Neuronal stem cell (in vitro differentiated cells): ENCODE results near the gene PPP4R2.

Experiments used
- DNase-seq: peaks from one replicate; pipeline ENCODE4 v3.0.0-alpha.2; 2013; ENCODE audit warnings: low spot score
- H2AFZ ChIP-seq: one replicate; pipeline ENCODE4 v1.6.1; 2013; ENCODE audit warnings: mild to moderate bottlenecking, low read length, inconsistent platforms
- H2AK5ac ChIP-seq: 2 replicates; pipeline ENCODE4 v1.6.1; 2013; ENCODE audit warnings: low read depth, mild to moderate bottlenecking, inconsistent platforms, low read length, moderate library complexity, mixed read lengths
- H2BK120ac ChIP-seq: 2 replicates; pipeline ENCODE4 v1.6.1; 2013; ENCODE audit warnings: low read depth, mild to moderate bottlenecking, inconsistent platforms, low read length, moderate library complexity, mixed read lengths
- H2BK12ac ChIP-seq: one replicate; pipeline ENCODE4 v1.6.1; 2013; ENCODE audit warnings: low read length, inconsistent platforms
- H2BK15ac ChIP-seq: 2 replicates; pipeline ENCODE4 v1.6.1; 2013; ENCODE audit warnings: mild to moderate bottlenecking, low read length, inconsistent platforms, mixed read lengths
- H2BK5ac ChIP-seq: one replicate; pipeline ENCODE4 v1.6.1; 2013; ENCODE audit warnings: inconsistent platforms, mild to moderate bottlenecking, low read length, moderate library complexity
- H3K14ac ChIP-seq: one replicate; pipeline ENCODE4 v1.6.1; 2013; ENCODE audit warnings: low read length, inconsistent platforms
- H3K18ac ChIP-seq: 2 replicates; pipeline ENCODE4 v1.6.1; 2013; ENCODE audit warnings: low read length, inconsistent platforms
- H3K23ac ChIP-seq: 2 replicates; pipeline ENCODE4 v1.6.1; 2013; ENCODE audit warnings: low read depth, mild to moderate bottlenecking, mixed read lengths, low read length, inconsistent platforms; ENCODE audit not compliant: poor library complexity
- H3K27ac ChIP-seq: replicated peaks from 3 replicates; pipeline ENCODE4 v1.5.1; 2013; ENCODE audit warnings: low read length, inconsistent platforms
- H3K27me3 ChIP-seq, 3 experiments: 2 replicates each; pipeline ENCODE4 v1.6.1; 2013; ENCODE audit warnings: low read length in 3 of 3, mild to moderate bottlenecking in 2 of 3, inconsistent platforms in 1 of 3, low read depth in 1 of 3, mixed read lengths in 1 of 3, moderate library complexity in 1 of 3; ENCODE audit not compliant: control insufficient read depth in 3 of 3, insufficient read depth in 3 of 3
- H3K36me3 ChIP-seq, 2 donors: replicated peaks in 1 of 2; 2 replicates each; pipeline ENCODE4 v1.6.1; 2013; ENCODE audit warnings: low read length in 2 of 2; ENCODE audit not compliant: control insufficient read depth in 2 of 2, insufficient read depth in 2 of 2
- H3K4ac ChIP-seq: 2 replicates; pipeline ENCODE4 v1.6.1; 2013; ENCODE audit warnings: inconsistent platforms, mild to moderate bottlenecking, low read length, moderate library complexity
- H3K4me1 ChIP-seq, 2 donors: 1 replicate in 1 of 2; 2 replicates in 1 of 2; pipeline ENCODE4 v1.6.1; 2013; ENCODE audit warnings: low read length in 2 of 2, low read depth in 1 of 2; ENCODE audit not compliant: control insufficient read depth in 2 of 2, insufficient read depth in 1 of 2
- H3K4me2 ChIP-seq: one replicate; pipeline ENCODE4 v1.6.1; 2013; ENCODE audit warnings: mild to moderate bottlenecking, low read length, inconsistent platforms; ENCODE audit not compliant: insufficient read depth, poor library complexity, severe bottlenecking
- H3K4me3 ChIP-seq, 2 donors: 2 replicates each; pipeline ENCODE4 v1.5.1; 2013; ENCODE audit warnings: low read length in 2 of 2, mild to moderate bottlenecking in 2 of 2, inconsistent platforms in 1 of 2, moderate library complexity in 1 of 2
- H3K79me1 ChIP-seq: one replicate; pipeline ENCODE4 v1.6.1; 2013; ENCODE audit warnings: low read depth, mild to moderate bottlenecking, inconsistent platforms, low read length, moderate library complexity
- H3K9ac ChIP-seq: one replicate; pipeline ENCODE4 v1.6.1; 2013; ENCODE audit warnings: mild to moderate bottlenecking, low read depth, low read length, inconsistent platforms; ENCODE audit not compliant: poor library complexity
- H3K9me3 ChIP-seq, 2 donors: replicated peaks in 1 of 2; 2 replicates each; pipeline versions ENCODE3 to v1.6.1; 2013; ENCODE audit warnings: low read length in 2 of 2, mild to moderate bottlenecking in 2 of 2, inconsistent platforms in 1 of 2, low read depth in 1 of 2, mixed read lengths in 1 of 2, moderate library complexity in 1 of 2; ENCODE audit not compliant: control insufficient read depth in 2 of 2, insufficient read depth in 1 of 2
- H4K8ac ChIP-seq: one replicate; pipeline ENCODE4 v1.6.1; 2013; ENCODE audit warnings: low read depth, mild to moderate bottlenecking, inconsistent platforms, low read length, moderate library complexity
- H4K91ac ChIP-seq: one replicate; pipeline ENCODE4 v1.6.1; 2013; ENCODE audit warnings: low read length, low read depth, mild to moderate bottlenecking, inconsistent platforms; ENCODE audit not compliant: poor library complexity
- WGBS, 2 donors: extraction: QIAGEN DNeasy Blood & Tissue Kit; methylation state at CpG; one replicate each; pipeline ENCODE4 v1.1.7; 2013; ENCODE audit warnings: missing lambda C conversion rate in 2 of 2, mixed read lengths in 1 of 2; ENCODE audit not compliant: insufficient read length in 2 of 2, insufficient replicate concordance in 1 of 2; ENCODE audit errors: extremely low coverage in 2 of 2; 5-methylcytosine and 5-hydroxymethylcytosine counted together

Gene PPP4R2

DNA sequence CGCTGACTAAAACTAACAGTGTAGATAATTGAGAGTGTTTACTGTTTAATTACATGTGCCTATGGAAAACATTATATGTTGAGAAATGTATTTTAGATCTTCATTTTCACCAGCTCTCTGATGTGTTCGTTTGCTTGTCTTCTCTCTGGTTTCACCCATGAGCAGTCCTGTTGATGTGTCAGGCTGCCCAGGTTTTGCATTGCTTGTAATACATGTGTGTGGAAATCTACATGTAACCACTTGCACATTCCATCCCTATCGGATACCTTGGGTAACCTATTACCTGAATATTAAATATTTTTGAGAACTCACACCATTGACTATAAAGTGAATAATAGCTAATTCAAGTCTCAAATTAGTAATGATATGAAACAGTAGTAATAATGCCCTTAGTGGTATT is 13.1 kb downstream of the PPP4R2 start:
- no peak overlapping the region for H3K4ac ChIP-seq
- no peak overlapping the region for H3K14ac ChIP-seq
- WGBS, 2 donors, result no CpG with 5 or more reads among the region's 3 CpGs

DNA sequence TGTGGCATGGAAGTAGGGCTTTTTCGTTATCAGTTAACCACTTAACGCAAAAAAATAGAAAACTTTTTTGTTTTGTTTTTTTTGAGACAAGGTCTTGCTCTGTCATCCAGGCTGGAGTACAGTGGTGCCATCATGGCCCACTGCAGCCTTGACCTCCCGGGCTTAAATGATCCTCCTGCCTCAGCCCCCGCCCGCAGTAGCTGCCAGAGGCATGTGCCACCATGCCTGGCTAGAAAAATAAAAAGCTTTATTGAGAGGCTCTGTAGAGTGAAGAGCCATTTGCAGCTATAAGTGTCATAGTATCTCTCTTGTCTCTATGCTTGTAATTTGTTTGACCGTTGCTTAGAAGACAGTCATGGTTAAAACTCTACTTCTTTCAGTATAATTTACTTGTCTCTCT is 13.5 kb downstream of the PPP4R2 start:
- H3K27ac ChIP-seq, result no peak overlapping the region
- no peak overlapping the region for H2BK5ac ChIP-seq
- H2AK5ac ChIP-seq, result no peak overlapping the region
- no peak overlapping the region for H2AFZ ChIP-seq
- H3K9ac ChIP-seq, result no peak overlapping the region
- WGBS, 2 donors, result no CpG with 5 or more reads among the region's 6 CpGs
- H3K36me3 ChIP-seq, result peaks cover 3 to 93% of the 10 kb centered on the region in 2 donors
- H4K91ac ChIP-seq, result no peak overlapping the region
- no peaks in the 10 kb centered on the region for H3K4me1 ChIP-seq
- no peak for DNase-seq
- H3K4me2 ChIP-seq, result no peak overlapping the region
- H3K9me3 ChIP-seq, result peaks cover 0 to 6% of the 10 kb centered on the region in 2 donors
- H3K23ac ChIP-seq, result no peak overlapping the region
- no peak overlapping the region for H3K4ac ChIP-seq
- H3K79me1 ChIP-seq, result no peaks in the 10 kb centered on the region
- no peak overlapping the region for H4K8ac ChIP-seq
- no peak overlapping the region for H3K18ac ChIP-seq
- no peaks in the 10 kb centered on the region for H3K27me3 ChIP-seq
- no peak overlapping the region for H3K14ac ChIP-seq
- no peak overlapping the region for H3K4me3 ChIP-seq
- no peak overlapping the region for H2BK15ac ChIP-seq
- H2BK120ac ChIP-seq, result no peak overlapping the region
- no peak overlapping the region for H2BK12ac ChIP-seq

More for the DNA sequence above, 13.1 kb downstream of the PPP4R2 start:
- Histone ChIP-seq H3K9ac (no peak overlapping the region), H3K4me3 (no peak overlapping the region), H4K8ac (no peak overlapping the region), H2AK5ac (no peak overlapping the region), H3K9me3 (peaks cover 0 to 6% of the 10 kb centered on the region in 2 donors), H2BK5ac (no peak overlapping the region), H3K36me3 (peaks cover 3 to 93% of the 10 kb centered on the region in 2 donors), H2BK15ac (no peak overlapping the region), H2BK12ac (no peak overlapping the region), H3K18ac (no peak overlapping the region), H3K4me1 (no peaks in the 10 kb centered on the region), H2AFZ (no peak overlapping the region), H4K91ac (no peak overlapping the region), H3K23ac (no peak overlapping the region), H2BK120ac (no peak overlapping the region), H3K79me1 (no peaks in the 10 kb centered on the region), H3K27ac (no peak overlapping the region), H3K27me3 (no peaks in the 10 kb centered on the region), H3K4me2 (no peak overlapping the region)
- no peak for DNase-seq

DNA sequence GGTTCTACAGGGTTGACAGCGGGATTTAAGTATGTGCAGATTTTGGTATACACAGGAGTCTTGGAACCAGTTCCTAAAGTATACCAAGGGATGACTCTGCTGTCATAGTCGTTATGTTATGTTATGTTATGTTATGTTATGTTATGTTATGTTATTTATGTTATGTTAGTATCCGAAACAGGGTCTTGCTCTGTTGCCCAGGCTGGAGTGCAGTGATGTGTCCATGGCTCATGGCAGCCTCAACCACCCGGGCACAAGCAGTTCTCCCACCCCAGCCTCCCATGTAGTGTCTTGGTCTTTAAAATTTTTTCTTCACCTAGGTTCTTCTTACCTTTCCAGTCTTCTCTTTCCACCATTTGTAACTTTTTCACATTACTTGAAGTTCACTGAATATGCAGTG is 21.7 kb downstream of the PPP4R2 start:
- Histone ChIP-seq H2BK15ac (no peak overlapping the region), H2AK5ac (no peak overlapping the region), H3K4me2 (no peak overlapping the region), H3K9me3 (no peaks in the 10 kb centered on the region), H2AFZ (no peak overlapping the region), H3K4ac (no peak overlapping the region), H4K91ac (no peak overlapping the region), H3K4me3 (no peak overlapping the region), H3K36me3 (peaks cover 0 to 62% of the 10 kb centered on the region in 2 donors), H3K18ac (no peak overlapping the region), H2BK120ac (no peak overlapping the region), H3K27me3 (no peaks in the 10 kb centered on the region), H2BK5ac (no peak overlapping the region), H3K79me1 (no peaks in the 10 kb centered on the region), H3K4me1 (no peaks in the 10 kb centered on the region), H3K23ac (no peak overlapping the region), H2BK12ac (no peak overlapping the region), H3K27ac (no peak overlapping the region), H4K8ac (no peak overlapping the region), H3K9ac (no peak overlapping the region), H3K14ac (no peak overlapping the region)
- no CpG with 5 or more reads among the region's 4 CpGs for WGBS, 2 donors
- no peak for DNase-seq

DNA sequence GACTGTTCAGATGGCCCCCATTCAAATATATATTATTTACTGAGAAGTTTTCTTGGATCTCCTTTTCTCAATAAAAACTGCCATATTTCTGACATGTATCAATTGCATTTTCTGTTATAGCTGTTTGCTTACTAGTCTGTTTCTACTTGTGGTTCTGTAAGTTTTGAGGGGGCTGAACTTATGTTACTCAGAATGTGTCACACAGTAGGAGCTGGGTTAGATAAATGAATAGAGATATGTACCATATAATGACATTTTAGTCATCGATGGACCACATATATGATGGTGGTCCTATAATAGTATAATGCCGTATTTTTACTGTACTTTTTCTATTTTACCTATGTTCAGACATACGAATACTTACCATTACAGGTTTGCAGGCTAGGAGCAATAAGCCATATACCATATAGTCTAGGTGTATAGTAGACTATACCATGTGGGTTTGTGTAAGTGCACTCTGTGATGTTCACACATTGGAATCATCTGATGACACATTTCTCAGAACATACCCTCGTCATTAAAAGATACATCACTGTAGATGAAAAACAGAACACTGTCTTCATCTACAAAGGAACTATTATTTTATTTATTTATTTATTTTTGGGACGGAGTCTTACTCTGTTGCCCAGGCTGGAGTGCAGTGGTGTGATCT is 22.3 kb downstream of the PPP4R2 start:
- WGBS, 2 donors, result no CpG with 5 or more reads among the region's 5 CpGs
- no peak overlapping the region for H2BK5ac ChIP-seq
- no peak overlapping the region for H3K18ac ChIP-seq
- no peak overlapping the region for H3K14ac ChIP-seq
- H2BK15ac ChIP-seq, result no peak overlapping the region
- H3K4me2 ChIP-seq, result no peak overlapping the region
- H3K9me3 ChIP-seq, result no peaks in the 10 kb centered on the region
- no peak overlapping the region for H3K4ac ChIP-seq
- H3K9ac ChIP-seq, result no peak overlapping the region
- no peak overlapping the region for H2AK5ac ChIP-seq
- no peak overlapping the region for H3K23ac ChIP-seq
- no peak overlapping the region for H4K91ac ChIP-seq
- no peaks in the 10 kb centered on the region for H3K79me1 ChIP-seq
- H3K27me3 ChIP-seq, result no peaks in the 10 kb centered on the region
- no peak overlapping the region for H2BK120ac ChIP-seq
- no peak for DNase-seq
- no peak overlapping the region for H3K4me3 ChIP-seq
- H2BK12ac ChIP-seq, result no peak overlapping the region
- no peak overlapping the region for H4K8ac ChIP-seq
- H2AFZ ChIP-seq, result no peak overlapping the region
- no peak overlapping the region for H3K27ac ChIP-seq
- H3K4me1 ChIP-seq, result no peaks in the 10 kb centered on the region
- H3K36me3 ChIP-seq, result peaks cover 0 to 57% of the 10 kb centered on the region in 2 donors
